ENCODE data around the gene FAM53A. TPM values are rescaled to one million over a fixed set of nuclear protein-coding genes. Genes with fewer than 3 reads are reported as not detected.

Gene FAM53A
- total RNA-seq, 1 donor from 2014 or later, result 5.2 TPM

DNA sequence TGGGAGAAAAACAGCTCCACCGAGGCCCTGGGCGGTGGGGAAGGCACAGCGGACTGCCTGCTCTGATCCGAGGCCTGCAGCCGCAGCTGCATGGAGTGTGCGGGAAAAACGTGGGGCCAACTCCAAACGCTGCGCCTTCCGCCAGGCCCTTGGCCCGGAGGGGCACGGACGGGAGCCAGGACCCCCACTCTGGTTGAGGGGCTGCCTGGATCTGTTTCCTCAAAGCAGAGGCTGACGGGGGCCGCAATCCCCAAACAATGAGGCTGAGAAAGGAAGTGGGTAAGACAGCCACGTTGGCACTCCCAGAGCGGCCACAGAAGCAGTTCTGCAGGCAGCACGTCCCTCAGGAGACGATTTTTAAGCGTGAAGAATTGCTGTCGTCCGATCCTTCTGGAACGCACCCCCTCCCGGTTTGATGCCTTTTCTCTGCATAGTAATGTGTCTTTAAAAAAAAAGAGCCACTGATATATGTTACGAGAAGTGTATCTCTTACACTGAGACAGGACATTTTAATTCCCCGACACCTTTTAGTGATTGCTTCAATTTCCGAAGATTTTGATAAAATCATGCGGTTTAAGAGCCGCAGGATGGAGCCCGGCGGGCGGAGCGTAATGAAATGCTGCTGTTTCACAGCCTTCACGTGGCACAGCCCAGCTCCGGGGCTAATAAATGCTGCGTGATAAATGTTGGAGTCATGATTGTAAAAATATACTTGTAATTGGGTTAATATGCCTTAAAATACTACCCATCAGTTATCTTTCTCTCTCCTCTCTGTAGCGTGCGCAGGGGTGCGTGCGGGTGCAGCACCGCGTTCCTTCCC is 85.7 kb downstream of the FAM53A start:
- no peak for DNase-seq (ENCODE audit: low read depth)
- H3K27me3 ChIP-seq (ENCODE audit: control insufficient read depth, insufficient read depth, low read length), result peaks cover 21% of the 10 kb centered on the region
- TF ChIP-seq, protein P1, sequence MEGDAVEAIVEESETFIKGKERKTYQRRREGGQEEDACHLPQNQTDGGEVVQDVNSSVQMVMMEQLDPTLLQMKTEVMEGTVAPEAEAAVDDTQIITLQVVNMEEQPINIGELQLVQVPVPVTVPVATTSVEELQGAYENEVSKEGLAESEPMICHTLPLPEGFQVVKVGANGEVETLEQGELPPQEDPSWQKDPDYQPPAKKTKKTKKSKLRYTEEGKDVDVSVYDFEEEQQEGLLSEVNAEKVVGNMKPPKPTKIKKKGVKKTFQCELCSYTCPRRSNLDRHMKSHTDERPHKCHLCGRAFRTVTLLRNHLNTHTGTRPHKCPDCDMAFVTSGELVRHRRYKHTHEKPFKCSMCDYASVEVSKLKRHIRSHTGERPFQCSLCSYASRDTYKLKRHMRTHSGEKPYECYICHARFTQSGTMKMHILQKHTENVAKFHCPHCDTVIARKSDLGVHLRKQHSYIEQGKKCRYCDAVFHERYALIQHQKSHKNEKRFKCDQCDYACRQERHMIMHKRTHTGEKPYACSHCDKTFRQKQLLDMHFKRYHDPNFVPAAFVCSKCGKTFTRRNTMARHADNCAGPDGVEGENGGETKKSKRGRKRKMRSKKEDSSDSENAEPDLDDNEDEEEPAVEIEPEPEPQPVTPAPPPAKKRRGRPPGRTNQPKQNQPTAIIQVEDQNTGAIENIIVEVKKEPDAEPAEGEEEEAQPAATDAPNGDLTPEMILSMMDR (IDR thresholded peaks at IDR 0.05; ENCODE audit: insufficient read depth, low read length, poor library complexity, severe bottlenecking), result no peak
- no peaks in the 10 kb centered on the region for H3K36me3 ChIP-seq (ENCODE audit: control insufficient read depth, insufficient read depth, low read length)
- no peak overlapping the region for H3K4me3 ChIP-seq (ENCODE audit: low read depth, low read length)

DNA sequence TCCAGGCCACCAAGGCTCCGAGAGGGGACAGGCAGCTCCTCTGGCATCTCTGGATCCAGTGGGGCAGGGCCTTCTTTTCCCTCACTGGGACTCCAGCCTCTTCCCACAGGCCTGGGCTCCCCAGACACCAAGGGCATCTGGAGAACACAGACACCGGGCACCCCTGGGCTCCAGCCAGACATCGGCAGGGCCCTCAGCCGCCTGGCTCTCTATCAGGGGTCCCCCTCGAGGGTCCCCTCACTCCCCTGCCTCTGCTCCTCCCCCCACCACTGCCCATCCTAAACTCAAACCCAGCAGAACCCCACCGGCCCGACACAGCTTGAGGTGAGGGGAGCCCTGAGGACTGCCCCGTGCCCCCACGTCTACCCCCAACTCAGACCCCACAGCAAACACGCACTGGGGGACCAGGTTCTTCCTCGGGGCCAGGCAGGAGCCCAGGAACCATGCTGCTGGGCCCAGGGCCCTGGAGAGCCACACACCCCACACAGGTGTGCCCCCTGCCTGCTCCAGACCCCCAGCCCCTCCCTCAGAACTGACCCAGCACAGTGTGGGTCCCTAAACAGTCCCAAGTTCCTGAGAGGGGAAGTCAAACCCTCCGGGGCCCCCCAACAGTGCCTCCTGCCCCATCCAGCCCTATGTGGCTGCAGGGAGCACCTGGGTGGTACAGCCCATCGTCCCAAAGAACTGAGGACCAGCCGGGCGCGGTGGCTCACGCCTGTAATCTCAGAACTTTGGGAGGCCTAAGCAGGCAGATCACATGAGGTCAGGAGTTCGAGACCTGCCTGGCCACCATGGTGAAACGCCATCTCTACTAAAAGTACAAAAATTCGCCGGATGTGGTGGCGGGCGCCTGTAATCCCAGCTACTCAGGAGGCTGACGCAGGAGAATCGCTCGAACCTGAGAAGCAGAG is 86.8 kb downstream of the FAM53A start:
- Histone ChIP-seq H3K4me3 (ENCODE audit: low read depth, low read length) (no peak overlapping the region), H3K27me3 (ENCODE audit: control insufficient read depth, insufficient read depth, low read length) (peaks cover 22% of the 10 kb centered on the region), H3K36me3 (ENCODE audit: control insufficient read depth, insufficient read depth, low read length) (no peaks in the 10 kb centered on the region)
- TF ChIP-seq, protein P1 (IDR thresholded peaks at IDR 0.05; ENCODE audit: insufficient read depth, low read length, poor library complexity, severe bottlenecking), result no peak
- no peak for DNase-seq (ENCODE audit: low read depth)

DNA sequence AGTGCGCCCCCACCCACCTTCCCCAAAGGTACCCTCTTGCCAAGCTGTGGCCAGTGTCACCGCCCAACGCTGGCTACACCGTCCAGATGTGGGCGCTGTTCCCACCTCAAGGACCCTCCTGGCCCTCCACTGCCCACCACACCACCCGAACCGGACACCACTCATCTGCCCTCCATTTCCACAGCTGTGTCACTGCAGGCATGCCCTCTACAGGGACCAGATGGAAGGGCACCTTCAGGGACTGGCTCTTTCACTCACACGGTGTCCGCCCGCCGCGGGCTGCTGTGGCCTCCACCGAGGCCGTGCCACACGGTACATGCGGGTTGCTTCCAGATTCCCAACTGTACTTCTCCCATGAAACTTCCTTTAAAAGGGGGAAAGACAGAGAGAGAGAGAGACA is 87.7 kb downstream of the FAM53A start:
- H3K4me3 ChIP-seq (ENCODE audit: low read depth, low read length), result no peak overlapping the region
- no peak for DNase-seq (ENCODE audit: low read depth)
- TF ChIP-seq, protein P1 (IDR thresholded peaks at IDR 0.05; ENCODE audit: insufficient read depth, low read length, poor library complexity, severe bottlenecking), result no peak
- peaks cover 22% of the 10 kb centered on the region for H3K27me3 ChIP-seq (ENCODE audit: control insufficient read depth, insufficient read depth, low read length)
- no peaks in the 10 kb centered on the region for H3K36me3 ChIP-seq (ENCODE audit: control insufficient read depth, insufficient read depth, low read length)

DNA sequence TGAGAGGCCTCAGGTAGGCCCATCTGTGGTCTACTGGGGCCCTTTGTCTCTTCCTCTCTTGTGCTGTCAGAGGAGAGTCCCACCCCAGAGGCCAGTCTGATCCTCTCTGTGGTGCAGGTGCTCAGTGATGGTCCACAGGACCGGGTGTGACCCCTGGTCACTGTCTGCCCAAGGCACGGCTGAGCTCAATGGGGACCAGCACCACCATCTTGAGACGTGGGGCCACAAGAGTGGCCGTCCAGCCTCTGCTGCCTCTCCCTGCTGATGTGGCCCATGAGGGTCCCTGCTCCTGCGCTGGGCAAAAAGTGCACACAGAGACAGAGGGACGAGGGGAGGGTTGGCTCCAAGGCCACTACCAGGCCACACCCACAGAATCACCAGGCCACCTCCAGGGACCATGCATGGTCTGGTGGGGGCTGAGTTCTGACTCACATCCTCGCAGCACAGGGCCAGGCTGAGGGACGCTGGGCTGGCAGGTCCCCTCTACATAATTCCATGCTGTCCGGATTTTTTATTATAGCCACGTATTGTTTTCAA is 88.3 kb downstream of the FAM53A start:
- TF ChIP-seq, protein P1 (IDR thresholded peaks at IDR 0.05; ENCODE audit: insufficient read depth, low read length, poor library complexity, severe bottlenecking), result no peak

DNA sequence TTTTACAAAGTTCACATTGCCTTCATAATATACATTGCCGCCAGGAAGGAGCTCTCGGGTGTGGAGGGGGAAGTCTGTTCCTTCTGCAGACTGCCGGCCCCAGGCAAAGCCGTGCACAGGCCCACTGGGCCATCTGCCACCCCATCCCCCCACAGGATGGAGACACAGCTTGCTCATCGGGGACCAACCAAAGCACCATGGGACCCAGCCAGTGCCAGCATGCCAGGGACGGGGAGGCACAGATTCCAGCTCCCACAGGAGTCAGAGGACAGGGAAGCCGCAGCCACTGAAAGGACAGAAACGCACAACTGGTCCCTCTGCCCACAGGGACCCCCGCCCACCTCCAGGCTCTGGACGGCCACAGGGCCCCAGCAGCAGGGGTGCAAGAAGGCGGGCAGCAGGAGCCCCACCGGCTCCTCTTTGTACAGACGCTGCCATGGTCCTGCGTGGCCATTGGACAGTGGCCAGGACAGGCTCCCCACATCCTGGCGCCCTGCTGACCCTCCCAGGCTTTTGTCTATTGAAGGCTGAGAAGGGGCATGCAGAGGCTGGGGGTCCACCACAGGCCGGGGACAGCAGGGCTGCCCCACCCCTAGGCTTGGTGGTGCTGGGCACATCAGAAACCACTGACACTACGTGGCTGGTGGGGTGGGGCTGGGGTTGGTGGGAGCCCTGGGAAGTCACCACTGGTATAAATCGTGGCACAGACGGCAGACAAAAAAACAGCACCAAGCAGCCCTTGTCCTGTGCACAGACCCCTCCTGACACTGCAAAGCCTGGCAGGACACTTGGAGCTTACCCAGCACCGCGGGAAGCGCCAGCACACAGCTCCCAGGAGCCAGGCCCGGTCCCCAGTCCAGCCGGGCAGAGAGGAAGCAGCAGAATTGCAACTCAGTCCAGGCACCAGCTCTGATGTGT is 89.0 kb downstream of the FAM53A start:
- no peaks in the 10 kb centered on the region for H3K36me3 ChIP-seq (ENCODE audit: control insufficient read depth, insufficient read depth, low read length)
- TF ChIP-seq, protein P1 (IDR thresholded peaks at IDR 0.05; ENCODE audit: insufficient read depth, low read length, poor library complexity, severe bottlenecking), result no peak
- DNase-seq (ENCODE audit: low read depth), result no peak
- no peak overlapping the region for H3K4me3 ChIP-seq (ENCODE audit: low read depth, low read length)
- H3K27me3 ChIP-seq (ENCODE audit: control insufficient read depth, insufficient read depth, low read length), result peaks cover 20% of the 10 kb centered on the region

More for the DNA sequence above, 88.3 kb downstream of the FAM53A start:
- Histone ChIP-seq H3K27me3 (ENCODE audit: control insufficient read depth, insufficient read depth, low read length) (peaks cover 22% of the 10 kb centered on the region), H3K36me3 (ENCODE audit: control insufficient read depth, insufficient read depth, low read length) (no peaks in the 10 kb centered on the region), H3K4me3 (ENCODE audit: low read depth, low read length) (no peak overlapping the region)
- DNase-seq (ENCODE audit: low read depth), result no peak

Data from kidney epithelial cell (primary cell).